ENCODE measurements around the gene BNC1. TPM values are rescaled to one million over a fixed set of nuclear protein-coding genes. Genes with fewer than 3 reads are reported as not detected.
"Not testable (repeated sequence)": the region's sequence is repeated elsewhere in the genome, so short reads cannot be mapped to it uniquely, and the experiment has no call there.

The BNC1 gene
- total RNA-seq, 2 donors from 2014 or later, result 0.49 to 1.2 TPM

GRCh38 chr15:83275412-83275811 is 9.1 kb downstream of the BNC1 start:
- Histone ChIP-seq H3K27me3 (replicated peaks; ENCODE audit: insufficient read depth) (no peaks in the 10 kb centered on the region), H3K4me3 (no peak overlapping the region), H3K36me3 (no peaks in the 10 kb centered on the region), H3K4me1 (ENCODE audit: control insufficient read depth in 1 of 2, low read depth in 2 of 2) (no peaks in the 10 kb centered on the region), H3K27ac (no peak overlapping the region), H3K9me3 (no peaks in the 10 kb centered on the region)
- DNase-seq (ENCODE audit: low spot score) (no peak), ATAC-seq (ENCODE audit: insufficient number of reproducible peaks, low FRiP score, low read depth) (no peak)
- no peak for TF ChIP-seq CTCF (IDR thresholded peaks at IDR 0.05)

GRCh38 chr15:83270176-83270575 is 14.3 kb downstream of the BNC1 start:
- no peaks in the 10 kb centered on the region for H3K4me1 ChIP-seq (ENCODE audit: control insufficient read depth in 1 of 2, low read depth in 2 of 2)
- no peaks in the 10 kb centered on the region for H3K36me3 ChIP-seq
- TF ChIP-seq CTCF (IDR thresholded peaks at IDR 0.05), result no peak
- H3K27me3 ChIP-seq (replicated peaks; ENCODE audit: insufficient read depth), result no peaks in the 10 kb centered on the region
- no peak overlapping the region for H3K27ac ChIP-seq
- ATAC-seq (ENCODE audit: insufficient number of reproducible peaks, low FRiP score, low read depth), result no peak
- no peak for DNase-seq (ENCODE audit: low spot score)
- H3K4me3 ChIP-seq, result no peak overlapping the region
- H3K9me3 ChIP-seq, result no peaks in the 10 kb centered on the region

GRCh38 chr15:83268147-83268546 is 16.3 kb downstream of the BNC1 start:
- no peak for TF ChIP-seq CTCF (IDR thresholded peaks at IDR 0.05)
- Histone ChIP-seq H3K36me3 (no peaks in the 10 kb centered on the region), H3K4me1 (ENCODE audit: control insufficient read depth in 1 of 2, low read depth in 2 of 2) (no peaks in the 10 kb centered on the region), H3K27ac (no peak overlapping the region), H3K9me3 (no peaks in the 10 kb centered on the region), H3K4me3 (no peak overlapping the region), H3K27me3 (replicated peaks; ENCODE audit: insufficient read depth) (no peaks in the 10 kb centered on the region)
- DNase-seq (ENCODE audit: low spot score) (no peak), ATAC-seq (ENCODE audit: insufficient number of reproducible peaks, low FRiP score, low read depth) (no peak)

GRCh38 chr15:83262594-83263315 is 21.7 kb downstream of the BNC1 start:
- Histone ChIP-seq H3K36me3 (no peaks in the 10 kb centered on the region), H3K4me1 (ENCODE audit: control insufficient read depth in 1 of 2, low read depth in 2 of 2) (no peaks in the 10 kb centered on the region), H3K9me3 (no peaks in the 10 kb centered on the region), H3K4me3 (no peak overlapping the region), H3K27ac (no peak overlapping the region), H3K27me3 (replicated peaks; ENCODE audit: insufficient read depth) (no peaks in the 10 kb centered on the region)
- DNase-seq (ENCODE audit: low spot score) (no peak), ATAC-seq (ENCODE audit: insufficient number of reproducible peaks, low FRiP score, low read depth) (no peak)
- TF ChIP-seq CTCF (IDR thresholded peaks at IDR 0.05), result no peak

GRCh38 chr15:83262181-83262580 is 22.3 kb downstream of the BNC1 start:
- H3K27me3 ChIP-seq (replicated peaks; ENCODE audit: insufficient read depth); H3K36me3 ChIP-seq; H3K27ac ChIP-seq; DNase-seq (ENCODE audit: low spot score); H3K4me1 ChIP-seq (ENCODE audit: control insufficient read depth in 1 of 2, low read depth in 2 of 2); H3K9me3 ChIP-seq; ATAC-seq (ENCODE audit: insufficient number of reproducible peaks, low FRiP score, low read depth); H3K4me3 ChIP-seq: not testable (repeated sequence)

GRCh38 chr15:83250781-83251180 is 33.7 kb downstream of the BNC1 start:
- Histone ChIP-seq H3K4me1 (ENCODE audit: control insufficient read depth in 1 of 2, low read depth in 2 of 2) (no peaks in the 10 kb centered on the region), H3K4me3 (no peak overlapping the region), H3K36me3 (no peaks in the 10 kb centered on the region), H3K27ac (no peak overlapping the region), H3K9me3 (no peaks in the 10 kb centered on the region), H3K27me3 (replicated peaks; ENCODE audit: insufficient read depth) (no peaks in the 10 kb centered on the region)
- TF ChIP-seq CTCF (IDR thresholded peaks at IDR 0.05), result no peak
- ATAC-seq (ENCODE audit: insufficient number of reproducible peaks, low FRiP score, low read depth), result no peak
- no peak for DNase-seq (ENCODE audit: low spot score)
